ENCODE results near the gene DMRTB1.
"Not testable (repeated sequence)": the region's sequence is repeated elsewhere in the genome, so short reads cannot be mapped to it uniquely, and the experiment has no call there.

The DMRTB1 gene

GRCh38 chr1:53434405-53435007, 24.7 kb upstream of the DMRTB1 start:
- DNase-seq (ENCODE audit: insufficient read length, low spot score); FAIRE-seq: not testable (repeated sequence)

- FAIRE-seq (no peak), DNase-seq (ENCODE audit: insufficient read length, low spot score) (no peak)
These were observed 24.0 kb upstream of the DMRTB1 start for GRCh38 chr1:53435151-53435550.

GRCh38 chr1:53438427-53439336, 20.5 kb upstream of the DMRTB1 start:
- no peak for FAIRE-seq

GRCh38 chr1:53439337-53440207, 19.6 kb upstream of the DMRTB1 start:
- FAIRE-seq (no peak), DNase-seq (ENCODE audit: insufficient read length, low spot score) (no peak)

More at GRCh38 chr1:53438427-53439336, 20.5 kb upstream of the DMRTB1 start:
- no peak for DNase-seq (ENCODE audit: insufficient read length, low spot score)

GRCh38 chr1:53440633-53441032, 18.6 kb upstream of the DMRTB1 start:
- no peak for DNase-seq (ENCODE audit: insufficient read length, low spot score)
- FAIRE-seq = no peak

- FAIRE-seq (no peak), DNase-seq (ENCODE audit: insufficient read length, low spot score) (no peak)
These were observed 16.9 kb upstream of the DMRTB1 start for GRCh38 chr1:53442299-53442698.

- FAIRE-seq (no peak), DNase-seq (ENCODE audit: insufficient read length, low spot score) (no peak)
These were observed 13.1 kb upstream of the DMRTB1 start for GRCh38 chr1:53446051-53446450.

- FAIRE-seq (no peak), DNase-seq (ENCODE audit: insufficient read length, low spot score) (no peak)
These were observed 11.8 kb upstream of the DMRTB1 start for GRCh38 chr1:53447413-53447812.

GRCh38 chr1:53448241-53448841, 10.9 kb upstream of the DMRTB1 start:
- FAIRE-seq (no peak), DNase-seq (ENCODE audit: insufficient read length, low spot score) (no peak)

- no peak for FAIRE-seq
- no peak for DNase-seq (ENCODE audit: insufficient read length, low spot score)
These were observed 10.2 kb upstream of the DMRTB1 start for GRCh38 chr1:53449021-53449420.

- FAIRE-seq (no peak), DNase-seq (ENCODE audit: insufficient read length, low spot score) (no peak)
These were observed 9.5 kb upstream of the DMRTB1 start for GRCh38 chr1:53449693-53450092.

GRCh38 chr1:53450225-53450624, 9.0 kb upstream of the DMRTB1 start:
- no peak for DNase-seq (ENCODE audit: insufficient read length, low spot score)
- FAIRE-seq = no peak

GRCh38 chr1:53454019-53454418, 5.2 kb upstream of the DMRTB1 start:
- DNase-seq (ENCODE audit: insufficient read length, low spot score) (no peak), FAIRE-seq (no peak)

- FAIRE-seq (no peak), DNase-seq (ENCODE audit: insufficient read length, low spot score) (no peak)
These were observed 3.7 kb upstream of the DMRTB1 start for GRCh38 chr1:53455364-53455991.

GRCh38 chr1:53458634-53459033, 565 bp upstream of the DMRTB1 start:
- DNase-seq (ENCODE audit: insufficient read length, low spot score) (no peak), FAIRE-seq (no peak)

- DNase-seq (ENCODE audit: insufficient read length, low spot score) (no peak), FAIRE-seq (no peak)
These were observed 1.0 kb downstream of the DMRTB1 start for GRCh38 chr1:53460211-53460634.

- no peak for DNase-seq (ENCODE audit: insufficient read length, low spot score)
- FAIRE-seq = no peak
These were observed 1.6 kb downstream of the DMRTB1 start for GRCh38 chr1:53460666-53461322.

- DNase-seq (ENCODE audit: insufficient read length, low spot score) = no peak
- FAIRE-seq = no peak
These were observed 2.3 kb downstream of the DMRTB1 start for GRCh38 chr1:53461323-53462044.

- FAIRE-seq = no peak
These were observed 3.0 kb downstream of the DMRTB1 start for GRCh38 chr1:53462193-53462592.

More at GRCh38 chr1:53462193-53462592, 3.0 kb downstream of the DMRTB1 start:
- no peak for DNase-seq (ENCODE audit: insufficient read length, low spot score)
